IPS DF 4.7 (cell line): Measurements from ENCODE around the gene CEACAM21.
"Not testable (repeated sequence)": the region's sequence is repeated elsewhere in the genome, so short reads cannot be mapped to it uniquely, and the experiment has no call there.

Experiments used
- DNase-seq: peaks from one replicate; pipeline ENCODE4 v3.0.0-alpha.2; 2013; ENCODE audit warnings: low spot score; ENCODE audit errors: extremely low read depth

Gene CEACAM21

DNA sequence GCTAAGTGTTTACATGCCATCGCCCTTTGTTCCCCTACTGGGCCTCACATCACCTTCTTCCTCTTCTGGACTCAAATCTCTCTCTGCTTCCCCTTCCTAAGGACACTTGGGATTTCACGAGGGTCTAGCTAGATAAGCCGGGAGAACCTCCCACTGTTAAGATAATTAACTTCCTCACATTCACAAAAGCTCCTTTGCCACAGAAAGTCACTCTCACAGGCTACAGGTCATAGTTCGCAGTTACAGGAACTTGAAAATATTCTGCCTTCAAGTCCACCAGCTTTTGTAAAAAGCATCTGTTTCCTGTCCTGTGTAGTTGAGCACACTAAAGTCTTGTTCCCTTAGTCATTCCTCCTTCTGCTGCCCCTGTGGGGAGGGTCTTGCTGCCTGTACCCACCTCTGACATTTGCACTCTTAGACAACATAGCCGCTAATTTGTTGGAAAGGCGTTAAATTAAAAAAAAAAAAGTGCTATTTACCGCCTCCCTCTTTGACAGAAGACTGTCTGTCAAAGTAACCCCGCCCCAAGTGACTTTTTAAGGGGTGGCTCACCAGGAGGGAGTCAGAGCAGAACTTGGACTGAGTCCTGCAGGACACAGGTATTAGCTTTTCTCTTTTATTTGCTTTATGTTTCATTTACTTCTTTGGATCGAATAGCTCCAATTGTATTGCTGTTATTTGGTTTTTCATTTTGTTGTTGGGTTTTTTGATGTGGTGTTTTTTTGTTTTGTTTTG is 26.8 kb upstream of the CEACAM21 start:
- no peak for DNase-seq

DNA sequence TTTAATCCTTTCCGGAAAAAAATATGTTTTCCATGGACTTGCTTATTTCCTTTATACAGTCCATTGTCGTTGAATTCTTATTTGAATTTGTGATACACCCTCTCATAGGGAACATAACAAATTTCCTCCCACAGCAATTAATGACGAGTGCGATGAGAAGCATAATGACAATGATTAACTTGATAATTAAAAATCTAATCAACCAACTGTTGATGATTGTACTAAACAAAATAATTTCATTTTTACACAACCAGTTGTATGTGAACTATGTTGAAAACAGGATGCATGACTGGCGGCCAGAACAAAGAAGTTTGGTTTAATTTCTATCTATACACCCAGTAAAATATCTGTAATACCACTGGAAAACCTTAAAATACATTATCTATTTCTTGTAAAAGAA is 26.1 kb upstream of the CEACAM21 start:
- no peak for DNase-seq

DNA sequence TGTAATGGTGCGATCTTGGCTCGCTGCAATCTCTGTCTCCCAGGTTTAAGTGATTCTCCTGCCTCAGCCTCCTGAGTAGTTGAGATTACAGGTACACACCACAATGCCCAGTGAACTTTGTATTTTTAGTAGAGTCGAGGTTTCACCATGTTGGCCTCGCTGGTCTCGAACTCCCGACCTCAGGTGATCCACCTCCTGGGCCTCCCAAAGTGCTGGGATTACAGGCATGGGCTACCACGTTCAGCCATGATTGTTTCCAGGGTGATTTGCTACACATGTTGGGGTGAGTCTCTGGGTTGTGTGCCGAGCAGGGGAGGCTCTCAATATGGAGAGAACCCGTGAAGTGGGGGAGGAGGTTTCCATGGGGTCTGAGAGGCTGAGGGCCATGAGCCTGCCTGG is 24.8 kb upstream of the CEACAM21 start:
- DNase-seq, result no peak

DNA sequence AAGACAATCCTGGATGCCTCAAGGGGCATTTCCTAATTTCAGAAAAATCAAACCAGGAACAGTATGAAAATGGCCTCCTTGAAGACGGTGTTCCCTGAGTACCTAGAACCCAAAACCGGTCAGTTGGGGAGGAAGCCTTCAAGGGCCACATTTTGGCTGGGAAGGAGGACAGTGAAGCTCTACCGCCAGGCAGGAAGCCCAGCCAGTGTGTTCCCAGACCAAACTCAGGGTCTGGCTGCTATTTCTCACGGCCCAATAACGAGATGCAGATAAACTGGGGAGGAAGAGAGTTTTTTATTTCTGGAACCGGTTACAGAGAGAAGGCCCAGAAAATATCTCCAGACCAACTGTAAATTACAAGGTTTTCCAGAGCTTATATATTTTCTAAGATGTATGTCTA is 24.3 kb upstream of the CEACAM21 start:
- DNase-seq, result no peak

DNA sequence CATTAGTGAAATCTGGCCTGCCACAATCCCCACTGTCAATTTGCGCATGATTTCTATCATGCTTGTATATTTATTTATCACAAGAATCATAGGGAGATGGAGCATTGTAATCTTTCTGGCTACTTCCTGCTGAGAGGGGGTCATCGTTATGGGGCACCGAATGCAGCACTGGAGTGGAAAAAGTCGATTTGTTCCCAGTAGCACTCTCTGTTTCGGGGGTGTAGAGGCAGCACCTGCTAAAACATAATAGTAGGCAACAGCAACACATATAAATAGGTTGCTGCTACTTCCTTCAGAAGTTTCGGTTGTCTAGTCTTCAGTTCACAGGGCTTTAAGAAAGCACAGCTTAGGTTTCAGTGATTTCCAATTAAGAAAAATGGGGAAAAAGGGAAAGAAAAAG is 23.4 kb upstream of the CEACAM21 start:
- no peak for DNase-seq

DNA sequence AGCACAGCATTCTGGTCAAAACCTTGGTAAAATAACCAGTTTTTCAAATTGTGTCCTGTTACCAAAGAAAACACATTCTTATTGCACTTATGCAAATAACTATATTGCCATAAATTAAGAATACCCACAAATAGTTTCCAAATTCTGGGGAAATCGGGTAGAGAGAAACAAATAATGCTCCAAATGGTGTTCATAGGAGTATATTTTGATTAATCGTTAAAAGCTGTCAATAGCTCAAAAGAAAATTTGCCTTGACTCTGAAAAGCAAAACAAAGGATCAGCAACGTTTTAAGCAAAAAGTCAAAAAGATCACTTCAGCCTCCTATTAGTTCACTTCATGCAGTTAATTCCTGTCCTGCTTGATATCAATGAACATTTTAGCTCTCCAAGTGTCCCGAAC is 22.2 kb upstream of the CEACAM21 start:
- no peak for DNase-seq

DNA sequence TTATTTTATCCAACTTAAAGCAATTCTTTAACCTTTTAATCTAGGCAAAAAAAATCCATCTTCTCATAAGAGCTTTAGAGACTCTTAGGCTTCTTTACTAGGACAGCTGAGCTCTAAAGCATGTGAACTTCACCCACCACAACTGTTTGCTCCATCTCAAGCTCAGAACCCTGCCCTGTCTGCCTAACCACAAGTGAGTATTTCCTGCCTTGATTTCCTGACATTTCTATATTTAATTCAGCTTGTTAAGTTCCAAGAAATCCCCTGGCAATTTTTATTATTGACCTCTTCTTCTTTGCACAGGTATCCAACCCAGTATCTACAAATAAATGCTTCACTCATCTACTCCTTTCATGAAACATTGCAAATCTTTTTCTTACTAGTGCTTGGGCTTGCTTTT is 21.1 kb upstream of the CEACAM21 start:
- no peak for DNase-seq

DNA sequence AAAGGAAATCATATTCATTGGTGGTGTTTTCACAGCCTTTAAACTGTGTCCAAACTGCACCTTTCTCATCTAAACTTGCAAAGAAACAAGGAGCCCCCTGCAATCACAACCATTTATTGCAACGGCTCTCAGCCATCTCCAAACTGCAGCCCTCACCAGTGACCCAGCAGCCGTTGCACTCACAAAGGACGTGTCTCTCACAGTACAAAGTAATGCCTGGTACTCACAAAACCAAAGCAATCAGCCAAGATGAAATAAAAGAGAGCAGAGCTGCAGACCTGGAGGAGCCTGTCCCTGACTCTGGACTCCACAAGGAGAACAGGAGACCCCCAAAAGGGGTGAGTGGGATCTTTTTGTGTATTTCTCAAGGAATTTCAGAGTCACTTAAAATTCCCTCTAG is 20.2 kb upstream of the CEACAM21 start:
- DNase-seq, result no peak

DNA sequence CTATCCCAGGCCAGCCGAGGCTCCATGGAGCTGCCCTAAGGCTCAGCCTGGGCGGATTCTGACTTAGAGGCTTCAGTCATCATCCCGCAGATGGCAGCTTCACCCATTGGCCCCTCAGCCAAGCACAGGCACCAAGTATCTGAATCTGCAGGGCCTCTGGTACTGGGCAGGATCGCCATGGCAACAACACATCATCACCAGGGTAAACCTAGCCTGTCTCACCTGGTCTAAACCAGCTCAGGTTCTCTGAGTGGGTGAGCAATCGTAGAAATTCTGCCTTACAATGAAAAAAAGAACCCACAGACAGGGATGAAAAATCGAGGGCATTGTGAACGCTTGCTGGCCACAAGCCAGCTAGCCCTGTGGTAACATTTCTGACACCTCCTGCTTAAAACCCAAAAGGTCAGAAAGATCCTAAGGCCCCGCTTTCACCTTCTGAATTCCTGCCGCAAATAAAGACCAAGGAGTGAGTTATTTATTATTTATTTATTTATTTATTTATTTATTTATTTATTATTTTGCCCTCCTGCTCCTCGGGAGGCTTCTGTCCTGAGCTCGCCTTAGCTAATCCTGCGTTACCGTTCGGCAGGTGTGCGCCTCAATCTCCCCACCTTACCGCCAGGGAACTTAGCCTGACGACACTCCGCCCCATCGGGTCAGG is 12.0 kb upstream of the CEACAM21 start:
- DNase-seq, result no peak

DNA sequence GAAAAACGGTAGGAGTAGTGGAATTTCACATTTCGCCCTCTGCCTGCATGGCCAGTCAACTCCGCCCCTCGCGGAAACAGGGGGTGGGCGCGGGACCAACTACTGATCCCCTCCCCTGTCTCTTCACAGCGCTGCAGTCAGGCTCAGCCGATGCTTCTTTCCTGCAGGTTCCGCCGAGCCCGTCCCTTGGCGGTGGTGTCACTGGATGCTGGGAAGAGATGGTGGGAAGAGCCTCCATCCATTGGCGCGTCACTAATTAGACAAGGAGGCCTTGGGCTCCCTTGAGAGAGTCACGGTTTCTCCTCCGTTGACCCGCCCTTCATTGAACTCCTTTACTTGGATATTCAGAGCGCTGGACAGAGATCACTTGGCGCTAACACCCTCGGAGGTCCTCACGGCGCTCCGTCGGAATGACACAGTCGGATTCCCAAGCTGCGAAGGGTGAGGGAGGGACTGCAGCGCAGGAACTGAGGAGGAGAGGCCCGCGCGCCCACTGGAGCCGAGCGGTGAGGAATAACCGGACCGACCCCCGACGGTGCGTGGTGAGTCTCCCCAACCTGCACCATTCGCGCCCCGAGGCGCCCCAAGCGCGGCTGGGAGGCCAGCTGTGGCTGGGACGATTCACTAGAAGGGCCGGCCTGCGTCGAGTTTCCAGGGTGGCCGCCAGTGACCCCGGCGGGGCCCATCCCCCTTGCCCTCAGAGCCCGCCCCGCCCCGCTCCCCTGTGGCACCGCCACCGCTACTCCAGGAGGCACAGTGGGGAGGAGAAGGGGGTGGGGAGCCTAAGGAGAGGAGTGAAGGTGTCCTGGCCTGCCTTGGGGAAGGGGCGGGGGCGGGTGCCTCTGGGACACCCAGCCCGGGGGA is 11.2 kb upstream of the CEACAM21 start:
- no peak for DNase-seq

DNA sequence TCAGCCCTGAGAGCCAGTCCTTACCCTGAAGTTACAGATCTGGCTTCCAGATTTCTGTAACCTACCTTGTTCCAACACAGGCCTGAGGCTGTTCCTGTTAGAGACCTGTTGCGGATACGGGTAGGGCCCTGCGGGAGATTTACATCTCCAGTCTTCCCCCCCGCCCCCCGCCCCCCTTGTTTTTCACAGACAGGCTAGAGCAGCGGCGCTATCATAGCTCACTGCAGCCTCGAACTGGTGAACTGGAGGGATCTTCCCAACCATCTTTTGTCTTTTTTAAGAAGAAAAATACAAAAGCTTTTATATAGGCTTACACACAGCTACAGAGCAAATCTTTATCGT is 10.6 kb upstream of the CEACAM21 start:
- DNase-seq, result no peak

DNA sequence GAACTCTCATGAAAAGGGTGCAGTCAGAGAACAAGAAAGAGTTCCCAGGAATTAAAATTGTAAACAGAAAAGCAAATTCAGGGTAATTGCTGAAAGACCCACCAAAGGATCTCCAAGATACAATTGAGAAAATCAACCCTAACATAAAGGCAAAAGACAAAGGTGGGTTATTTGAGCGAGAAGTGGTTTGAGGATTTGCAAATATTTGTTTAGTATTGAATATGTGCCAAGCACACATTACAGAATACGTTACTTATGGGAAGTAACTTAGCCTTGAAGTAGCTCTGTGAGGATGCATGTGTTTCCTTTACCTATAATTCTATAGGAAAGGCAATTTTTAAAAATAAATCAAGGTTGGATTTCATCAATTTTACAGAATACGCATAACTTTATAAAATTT is 10.0 kb upstream of the CEACAM21 start:
- no peak for DNase-seq

DNA sequence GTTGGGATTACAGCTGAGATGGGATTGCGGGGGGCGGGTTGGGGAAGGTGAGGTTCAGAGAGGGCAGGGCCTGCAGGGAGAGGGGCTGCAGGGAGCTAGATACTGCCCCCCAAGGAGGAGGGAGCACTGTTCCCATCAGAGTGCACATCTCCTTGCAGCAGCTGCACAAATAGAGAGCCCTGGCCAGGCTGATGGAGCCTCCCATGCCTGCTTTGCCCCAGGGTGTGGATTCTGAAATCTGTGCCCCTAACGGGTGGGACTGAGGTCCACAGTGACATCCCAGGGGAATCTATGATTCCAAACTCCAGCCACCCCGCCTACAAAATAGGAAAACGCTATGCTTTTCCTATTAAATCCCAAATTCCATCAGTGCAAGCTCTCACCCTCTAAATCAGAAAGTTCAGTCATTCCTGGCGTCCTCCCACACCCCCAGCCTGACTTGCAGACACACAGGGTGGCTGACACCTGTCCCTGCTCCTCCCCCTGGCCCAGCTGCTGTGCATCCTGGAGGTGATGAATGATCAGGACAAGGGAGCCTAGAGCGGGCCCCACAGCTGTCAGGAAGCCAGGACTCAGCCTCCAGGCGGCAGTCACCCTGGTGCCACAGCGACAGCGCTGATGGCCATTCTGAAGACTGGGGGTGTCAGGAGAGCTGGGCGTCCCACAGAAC is 6.3 kb upstream of the CEACAM21 start:
- DNase-seq, result no peak

DNA sequence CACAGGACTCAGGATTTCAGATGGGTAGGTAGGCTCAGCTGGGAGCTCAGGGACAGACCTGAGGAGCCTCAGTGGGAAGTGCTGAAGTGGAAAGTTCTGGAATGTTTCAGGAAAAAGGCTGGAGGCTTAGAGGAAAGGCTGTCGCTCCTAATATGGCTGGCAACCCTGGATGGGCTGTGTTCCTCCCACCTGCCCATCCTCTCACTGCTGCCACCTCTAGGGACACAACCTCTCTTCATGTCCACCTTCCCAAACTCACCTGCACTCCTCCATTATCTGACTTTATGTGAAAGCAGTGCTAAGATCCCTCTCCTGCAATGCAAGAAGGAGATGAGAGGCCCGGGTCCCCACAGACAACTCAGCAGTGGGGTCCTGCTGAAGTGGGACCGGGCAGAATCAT is 5.8 kb upstream of the CEACAM21 start:
- DNase-seq, result no peak

DNA sequence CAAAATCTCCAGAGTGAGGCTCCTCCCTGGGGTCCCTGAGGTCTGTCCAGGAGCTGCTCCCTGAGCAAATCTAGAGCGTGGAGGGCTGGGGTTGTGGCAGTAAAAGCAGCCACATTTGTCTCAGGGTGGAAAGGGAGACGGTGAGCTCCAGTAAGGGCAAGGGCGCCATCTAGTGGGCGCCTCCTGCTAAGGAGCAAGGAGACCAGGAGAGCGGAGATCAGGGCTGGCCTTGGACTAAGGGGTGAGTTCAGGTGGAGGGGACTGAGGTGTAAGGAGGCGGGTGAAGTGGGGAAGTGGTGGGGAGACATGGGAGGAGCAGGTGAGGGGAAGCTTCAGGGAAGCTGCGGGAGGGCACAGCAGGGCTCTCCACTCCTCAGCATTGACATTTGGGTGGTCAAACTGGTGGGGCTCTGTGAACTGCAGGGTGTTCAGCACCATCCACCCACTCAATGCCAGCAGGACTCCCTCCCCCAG is 5.3 kb upstream of the CEACAM21 start:
- no peak for DNase-seq

DNA sequence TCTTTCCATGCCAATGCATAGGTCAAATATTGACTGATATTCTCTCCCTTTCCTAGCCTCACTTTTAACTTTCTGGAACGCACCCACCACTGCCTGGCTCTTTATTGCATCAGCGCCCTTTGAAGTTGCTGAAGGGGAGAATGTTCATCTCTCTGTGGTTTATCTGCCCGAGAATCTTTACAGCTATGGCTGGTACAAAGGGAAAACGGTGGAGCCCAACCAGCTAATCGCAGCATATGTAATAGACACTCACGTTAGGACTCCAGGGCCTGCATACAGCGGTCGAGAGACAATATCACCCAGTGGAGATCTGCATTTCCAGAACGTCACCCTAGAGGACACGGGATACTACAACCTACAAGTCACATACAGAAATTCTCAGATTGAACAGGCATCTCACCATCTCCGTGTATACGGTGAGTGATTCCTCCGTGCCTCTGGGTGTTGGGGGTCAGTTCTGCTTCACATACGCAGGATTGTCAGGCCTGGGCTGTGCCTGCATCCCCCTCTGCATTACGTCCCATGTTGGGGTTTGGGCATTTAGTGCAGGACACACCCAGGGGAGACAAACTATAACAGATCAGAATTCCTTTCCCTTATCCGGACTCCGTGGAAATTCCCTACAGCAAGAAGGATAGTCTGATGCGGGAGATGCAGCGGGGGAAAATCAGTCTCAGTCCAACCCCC is 1.3 kb downstream of the CEACAM21 start:
- DNase-seq, result no peak

DNA sequence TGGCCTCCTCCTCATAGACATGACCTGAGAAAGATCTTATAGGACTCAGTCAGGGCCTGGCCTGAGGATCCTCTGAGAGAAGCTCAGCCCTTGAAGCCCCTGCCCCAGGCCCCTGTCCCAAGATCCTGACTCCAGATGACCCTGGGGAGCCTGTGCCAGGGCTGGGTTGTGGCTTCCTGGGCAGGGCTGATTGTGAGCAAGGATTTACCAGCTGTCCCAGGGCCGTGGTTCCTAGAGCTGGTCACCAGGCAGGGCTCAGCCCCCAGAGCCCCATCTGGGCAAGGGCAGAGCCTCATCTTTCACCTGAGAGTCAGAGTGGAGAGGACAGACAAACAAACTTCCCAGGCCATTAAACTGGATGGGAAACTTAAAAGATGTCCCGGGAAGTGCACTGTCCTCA is 1.9 kb downstream of the CEACAM21 start:
- no peak for DNase-seq

DNA sequence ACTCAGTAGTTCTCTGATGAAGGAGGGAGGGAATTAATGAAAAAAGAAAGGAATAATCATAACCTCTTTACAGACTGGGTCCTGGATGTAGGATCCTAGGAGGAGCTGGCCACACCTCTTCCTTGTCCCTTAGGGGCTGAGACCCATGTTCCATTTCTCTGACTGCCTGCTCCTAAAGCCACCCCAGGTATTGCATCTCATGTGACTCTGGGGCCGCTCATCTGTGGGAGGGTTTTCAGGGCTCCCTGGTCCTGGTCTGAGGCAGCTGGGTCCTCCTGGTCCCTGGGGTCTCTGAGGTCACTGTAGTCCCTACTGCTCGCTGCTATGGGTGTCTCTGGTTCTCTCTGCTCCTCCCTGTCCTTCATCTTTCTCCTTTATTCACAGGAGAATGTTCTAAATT is 2.9 kb downstream of the CEACAM21 start:
- no peak for DNase-seq

DNA sequence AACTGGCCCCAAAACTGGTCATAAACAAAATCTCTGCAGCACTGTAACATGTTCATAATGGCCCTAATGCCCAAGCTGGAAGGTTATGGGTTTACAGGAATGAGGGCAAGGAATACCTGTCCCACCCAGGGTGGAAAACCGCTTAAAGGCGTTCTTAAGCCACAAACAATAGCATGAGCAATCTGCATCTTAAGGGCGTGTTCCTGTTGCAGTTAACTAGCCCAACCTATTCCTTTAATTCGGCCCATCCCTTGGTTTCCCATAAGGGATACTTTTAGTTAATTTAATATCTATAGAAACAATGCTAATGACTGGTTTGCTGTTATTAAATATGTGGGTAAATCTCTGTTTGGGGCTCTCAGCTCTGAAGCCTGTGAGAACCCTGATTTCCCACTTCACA is 5.1 kb downstream of the CEACAM21 start:
- DNase-seq, result not testable (repeated sequence)

DNA sequence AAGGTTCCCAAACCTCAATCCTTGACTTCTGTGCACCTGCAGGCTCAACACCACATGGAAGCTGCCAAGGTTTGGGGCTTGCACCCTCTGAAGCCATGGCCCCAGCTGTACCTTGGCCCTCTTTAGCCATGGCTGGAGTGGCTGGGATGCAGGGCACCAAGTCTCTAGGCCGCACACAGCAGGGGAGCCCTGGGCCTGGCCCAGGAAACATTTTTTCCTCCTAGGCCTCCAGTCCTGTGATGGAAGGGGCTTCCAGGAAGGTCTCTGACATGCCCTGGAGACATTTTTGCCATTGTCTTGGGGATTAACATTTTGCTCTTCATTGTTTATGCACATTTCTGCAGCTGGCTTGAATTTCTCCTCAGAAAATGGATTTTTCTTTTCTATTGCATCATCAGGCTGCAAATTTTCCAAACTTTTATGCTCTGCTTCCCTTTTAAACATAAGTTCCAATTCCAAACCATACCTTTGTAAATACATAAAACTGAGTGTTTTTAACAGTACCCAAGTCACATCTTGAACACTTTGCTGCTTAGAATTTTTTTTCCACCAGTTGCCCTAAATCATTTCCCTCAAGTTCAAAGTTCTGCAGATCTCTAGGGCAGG is 6.7 kb downstream of the CEACAM21 start:
- DNase-seq, result not testable (repeated sequence)
